GM23338 (cell line): ENCODE measurements around the gene EEIG2. TPM values are rescaled to one million over a fixed set of nuclear protein-coding genes. Genes with fewer than 3 reads are reported as not detected.

Experiments
- ATAC-seq: fragments of 200-7000 bp; cut with Tn5 transposase; 3 replicates; pipeline ENCODE4 v1.9.1; 2020
- DNase-seq: peaks from one replicate; pipeline ENCODE4 v3.0.0-alpha.2; 2015; ENCODE audit warnings: low spot score
- H2AFZ ChIP-seq: fragments of 200-600 bp; sonication (generic); 2 replicates; pipeline ENCODE4 v1.8.0; 2016; ENCODE audit warnings: antibody characterized with exemption, mild to moderate bottlenecking, moderate library complexity
- H3F3A ChIP-seq: fragments of 200-600 bp; sonication (generic); replicated peaks from 2 replicates; pipeline ENCODE4 v1.8.0; 2017; ENCODE audit warnings: antibody characterized with exemption, mixed run types, low read depth
- H3K27ac ChIP-seq: fragments of 200-600 bp; sonication (generic); 2 replicates; pipeline ENCODE4 v1.6.1; 2016; ENCODE audit warnings: low read depth
- H3K27me3 ChIP-seq: fragments of 200-600 bp; sonication (generic); 2 replicates; pipeline ENCODE4 v1.8.0; 2016; ENCODE audit warnings: mild to moderate bottlenecking, mixed run types, moderate library complexity; ENCODE audit not compliant: insufficient read depth
- H3K36me3 ChIP-seq: fragments of 200-600 bp; sonication (generic); 2 replicates; pipeline ENCODE4 v1.8.0; 2016; ENCODE audit warnings: mild to moderate bottlenecking; ENCODE audit not compliant: insufficient read depth
- H3K4me1 ChIP-seq: fragments of 200-600 bp; sonication (generic); 2 replicates; pipeline ENCODE4 v1.8.0; 2016; ENCODE audit warnings: mild to moderate bottlenecking, moderate library complexity; ENCODE audit not compliant: insufficient read depth
- H3K4me2 ChIP-seq: fragments of 200-600 bp; sonication (generic); 2 replicates; pipeline ENCODE4 v1.7.1; 2017; ENCODE audit warnings: mixed run types
- H3K4me3 ChIP-seq: fragments of 200-600 bp; sonication (generic); 2 replicates; pipeline ENCODE4 v1.6.1; 2016; ENCODE audit warnings: mixed run types
- H3K79me2 ChIP-seq: fragments of 200-600 bp; sonication (generic); replicated peaks from 2 replicates; pipeline ENCODE4 v1.8.0; 2017; ENCODE audit warnings: mild to moderate bottlenecking; ENCODE audit not compliant: insufficient read depth
- H3K9me2 ChIP-seq: fragments of 200-600 bp; sonication (generic); 2 replicates; pipeline ENCODE4 v1.8.0; 2017; ENCODE audit not compliant: insufficient read depth
- H4K20me1 ChIP-seq: fragments of 200-600 bp; sonication (generic); replicated peaks from 2 replicates; pipeline ENCODE4 v1.8.0; 2017; ENCODE audit warnings: mild to moderate bottlenecking; ENCODE audit not compliant: insufficient read depth
- H3K27ac Mint-ChIP-seq: 2 replicates; pipeline ENCODE4 v1.8.0; 2020; ENCODE audit warnings: inconsistent platforms, mild to moderate bottlenecking, moderate library complexity, mixed read lengths
- H3K27me3 Mint-ChIP-seq: 3 replicates; pipeline ENCODE4 v1.8.0; 2022; ENCODE audit warnings: low read depth, mild to moderate bottlenecking, moderate library complexity, mixed read lengths, inconsistent platforms; ENCODE audit not compliant: insufficient read depth, poor library complexity
- H3K36me3 Mint-ChIP-seq: 3 replicates; pipeline ENCODE4 v1.8.0; 2021; ENCODE audit warnings: low read depth, mild to moderate bottlenecking, inconsistent platforms, moderate library complexity, mixed read lengths
- H3K4me1 Mint-ChIP-seq: 3 replicates; pipeline ENCODE4 v1.8.0; 2020; ENCODE audit warnings: mild to moderate bottlenecking, inconsistent platforms, mixed read lengths
- H3K4me3 Mint-ChIP-seq: 3 replicates; pipeline ENCODE4 v1.8.0; 2021; ENCODE audit warnings: moderate library complexity, mild to moderate bottlenecking, inconsistent platforms, mixed read lengths
- H3K9me3 Mint-ChIP-seq: 3 replicates; pipeline ENCODE4 v1.8.0; 2020; ENCODE audit warnings: moderate library complexity, mild to moderate bottlenecking, inconsistent platforms, mixed read lengths
- CTCF ChIP-seq, 2 experiments: fragments of 200-600 bp in 1 of 2; sonication (generic) in 1 of 2; conservative IDR thresholded peaks; 2 replicates each; pipeline versions ENCODE4 v1.5.1 to v1.6.1; 2016 to 2017; ENCODE audit warnings: antibody characterized with exemption in 2 of 2, low read depth in 2 of 2, mild to moderate bottlenecking in 2 of 2, moderate library complexity in 1 of 2
- ETS1 ChIP-seq: IDR thresholded peaks from 2 replicates; pipeline ENCODE4 v1.6.1; 2016; ENCODE audit warnings: antibody characterized with exemption
- EZH2 ChIP-seq: fragments of 200-600 bp; sonication (generic); IDR thresholded peaks from one replicate; pipeline ENCODE4 v1.8.0; 2017; ENCODE audit warnings: antibody characterized with exemption, mild to moderate bottlenecking, low read depth; ENCODE audit not compliant: unreplicated experiment
- JUNB ChIP-seq: IDR thresholded peaks from one replicate; pipeline ENCODE4 v1.6.1; 2016; ENCODE audit warnings: antibody characterized with exemption; ENCODE audit not compliant: unreplicated experiment
- NANOG ChIP-seq: IDR thresholded peaks from 2 replicates; pipeline ENCODE4 v1.6.1; 2016; ENCODE audit warnings: antibody characterized with exemption, borderline replicate concordance
- ZNF462 ChIP-seq: fragments of 250-450 bp; sonication (Bioruptor Pico); IDR thresholded peaks from 2 replicates; pipeline ENCODE4 v1.5.0; 2020; ENCODE audit warnings: mild to moderate bottlenecking, moderate library complexity
- polyA plus RNA-seq: library from polyadenylated mRNA; unstranded; fragments of >200 nt; fragmentation: Nextera tagmentation; extraction: Ambion mirVana; gene quantifications from 2 replicates; pipeline ENCODE4 v1.2.1, GENCODE V29; 2016
- total RNA-seq: library from RNA; depleted of rRNA; stranded (reverse); fragments of >200 nt; shearing (Covaris generic); gene quantifications from 2 replicates; pipeline ENCODE4 v1.2.3, GENCODE V29; 2014

The EEIG2 gene
- total and polyA plus RNA-seq, 2 experiments from 2014 or later, result 7.9 to 44.5 TPM

GRCh38 chr1:108537976-108538375 is 21.9 kb upstream of the EEIG2 start (continued):
- TF ChIP-seq ZNF462 (CRISPR knock-in tag), result no peak
- no peak for TF ChIP-seq JUNB
- no peak for TF ChIP-seq EZH2
- no peak for TF ChIP-seq CTCF (conservative IDR thresholded peaks at IDR 0.05; ENCODE audit: low read depth in 2 of 2)

- DNase-seq (no peak), ATAC-seq (no peak)
- Histone ChIP-seq H3K9me2 (no peaks in the 10 kb centered on the region), H3K27ac (peak overlapping the region; percentile 75), H2AFZ (no peak overlapping the region), H3F3A (0 out of 2 replicates have a peak, but pooled peaks cover 2% of the 10 kb centered on the region), H3K36me3 (no peaks in the 10 kb centered on the region), H3K4me1 (peaks cover 45% of the 10 kb centered on the region), H3K27me3 (no peaks in the 10 kb centered on the region), H4K20me1 (no peaks in the 10 kb centered on the region), H3K4me3 (peak overlapping the region; percentile 25), H3K79me2 (no peaks in the 10 kb centered on the region), H3K4me2 (peak overlapping the region; percentile 56)
- H3K4me3 Mint-ChIP-seq, result 0 out of 3 replicates have a peak overlapping the region, but pooled peaks have one; percentile 30
- peaks cover 3% of the 10 kb centered on the region for H3K27me3 Mint-ChIP-seq
- peak overlapping the region; percentile 66; the same call in 1 of the 2 replicates for H3K27ac Mint-ChIP-seq
- H3K36me3 Mint-ChIP-seq, result peaks cover 6% of the 10 kb centered on the region; the same call in 2 of the 3 replicates
- H3K9me3 Mint-ChIP-seq, result peaks cover 15% of the 10 kb centered on the region
- H3K4me1 Mint-ChIP-seq, result peaks cover 45% of the 10 kb centered on the region
- TF ChIP-seq ZNF462 (CRISPR knock-in tag) (no peak), ETS1 (no peak), NANOG (no peak)
Observed at GRCh38 chr1:108540977-108541376, 18.9 kb upstream of the EEIG2 start.
